ENCODE measurements around the gene ASCC1.

GRCh38 chr10:72219235-72219814, 3.2 kb upstream of the ASCC1 start:
- TF ChIP-seq MAFK (IDR thresholded peaks at IDR 0.05; ENCODE audit: low read depth, low read length) (no peak), CTCF (conservative IDR thresholded peaks at IDR 0.05; ENCODE audit: low read depth, low read length) (no peak), MAZ (IDR thresholded peaks at IDR 0.05; ENCODE audit: borderline replicate concordance, low read depth, low read length) (no peak), POLR2A (IDR thresholded peaks at IDR 0.05; ENCODE audit: low read depth, low read length) (no peak), RFX5 (IDR thresholded peaks at IDR 0.05; ENCODE audit: low read depth, low read length) (no peak), RCOR1 (IDR thresholded peaks at IDR 0.05; ENCODE audit: insufficient replicate concordance, low read length) (no peak), ELK1 (IDR thresholded peaks at IDR 0.05; ENCODE audit: borderline replicate concordance, low read depth, low read length) (no peak), USF2 (IDR thresholded peaks at IDR 0.05; ENCODE audit: low read depth, low read length) (no peak), BHLHE40 (IDR thresholded peaks at IDR 0.05; ENCODE audit: low read depth, low read length) (no peak), RAD21 (IDR thresholded peaks at IDR 0.05; ENCODE audit: low read length) (no peak), MXI1 (IDR thresholded peaks at IDR 0.05; ENCODE audit: borderline replicate concordance, low read depth, low read length) (no peak), CHD1 (IDR thresholded peaks at IDR 0.05; ENCODE audit: low read depth, low read length) (no peak)

Measured in IMR-90 (cell line).